HepG2 (cell line): Measurements from ENCODE around the gene CD36. TPM values are rescaled to one million over a fixed set of nuclear protein-coding genes. Genes with fewer than 3 reads are reported as not detected.

ENCODE experiments used
- ATAC-seq: fragments of 200-7000 bp; cut with Tn5 transposase; 3 replicates; pipeline ENCODE4 v1.9.1; 2020; ENCODE audit warnings: mild to moderate bottlenecking, moderate library complexity
- BruUV-seq: library from RNA; stranded (reverse); fragments of 400-500 nt; replicated peaks from 2 replicates; lab custom pipeline; 2021; lab: Mats Ljungman, UMichigan
- CTCF ChIA-PET: fragments of 300-600 bp; formaldehyde crosslinking; extraction: SDS; loops from one replicate; lab custom pipeline; 2021; ENCODE audit warnings: low total read pairs, inconsistent platforms, low intra/inter-chr PET ratio; lab: Yijun Ruan, JAX
- POLR2A ChIA-PET: fragments of 350-600 bp; sonication (Branson Sonifier 250); formaldehyde crosslinking; loops from one replicate; lab custom pipeline; 2020; ENCODE audit warnings: antibody characterized with exemption, inconsistent platforms; lab: Yijun Ruan, JAX
- DNase-seq: peaks from one replicate; pipeline ENCODE4 v3.0.0-alpha.2; 2015; ENCODE audit warnings: low spot score
- FAIRE-seq: peaks from 3 replicates; lab custom pipeline; 2011; peaks lifted over from hg19 to GRCh38; lab: Jason Lieb, UNC
- H2AFZ ChIP-seq: one replicate; pipeline ENCODE4 v1.6.1; 2011; ENCODE audit warnings: low read length, inconsistent platforms
- H3K27ac ChIP-seq: fragments of 300-600 bp; 3 replicates; pipeline ENCODE4 v1.8.0; 2011; ENCODE audit warnings: mixed run types, mild to moderate bottlenecking, mixed read lengths, low read length, inconsistent platforms; ENCODE audit not compliant: insufficient read depth; ENCODE audit errors: extremely low read length
- H3K27me3 ChIP-seq, 2 experiments: fragments of 200-600 bp in 1 of 2; 2 replicates in 1 of 2; 3 replicates in 1 of 2; pipeline versions ENCODE4 v1.6.0 to v1.8.0; 2011; ENCODE audit warnings: low read length in 2 of 2, mild to moderate bottlenecking in 2 of 2, moderate library complexity in 2 of 2, inconsistent platforms in 1 of 2; ENCODE audit not compliant: insufficient read depth in 2 of 2, control insufficient read depth in 1 of 2
- H3K36me3 ChIP-seq, 2 experiments: fragments of 200-600 bp in 1 of 2; replicated peaks in 1 of 2; 2 replicates in 1 of 2; 3 replicates in 1 of 2; pipeline versions ENCODE4 v1.5.1 to v1.8.0; 2011; ENCODE audit warnings: low read length in 2 of 2, inconsistent platforms in 1 of 2; ENCODE audit not compliant: insufficient read depth in 2 of 2, control insufficient read depth in 1 of 2
- H3K4me1 ChIP-seq: 2 replicates; pipeline ENCODE4 v1.5.1; 2012; ENCODE audit warnings: low read length, inconsistent platforms; ENCODE audit not compliant: insufficient read depth
- H3K4me2 ChIP-seq: 2 replicates; pipeline ENCODE4 v1.6.0; 2011; ENCODE audit warnings: low read depth, low read length, inconsistent platforms
- H3K4me3 ChIP-seq, 3 experiments: fragments of 200-600 bp in 1 of 3; sonication (generic), shearing (Covaris generic) in 1 of 3; replicated peaks in 1 of 3; 2 replicates each; pipeline ENCODE4 v1.5.1; 2011 to 2016; ENCODE audit warnings: low read length in 3 of 3, inconsistent platforms in 2 of 3, low read depth in 2 of 3, mild to moderate bottlenecking in 2 of 3, control low read depth in 1 of 3, mixed read lengths in 1 of 3; ENCODE audit not compliant: insufficient read depth in 1 of 3
- H3K79me2 ChIP-seq: one replicate; pipeline ENCODE4 v1.6.1; 2011; ENCODE audit warnings: low read length, inconsistent platforms; ENCODE audit not compliant: insufficient read depth
- H3K9ac ChIP-seq: 2 replicates; pipeline ENCODE4 v1.6.0; 2011; ENCODE audit warnings: mild to moderate bottlenecking, low read depth, low read length, inconsistent platforms; ENCODE audit not compliant: insufficient read depth
- H3K9me3 ChIP-seq: 2 replicates; pipeline ENCODE4 v1.5.1; 2012; ENCODE audit warnings: mild to moderate bottlenecking, low read length
- H4K20me1 ChIP-seq: 2 replicates; pipeline ENCODE4 v1.6.0; 2011; ENCODE audit warnings: inconsistent platforms, mild to moderate bottlenecking, low read length, moderate library complexity; ENCODE audit not compliant: insufficient read depth
- ARID5B ChIP-seq: IDR thresholded peaks from 2 replicates; pipeline ENCODE4 v1.4.0; 2020; ENCODE audit warnings: mild to moderate bottlenecking, missing genetic modification reagents
- CREB1 ChIP-seq, 2 experiments: fragments of 450-650 bp in 1 of 2; IDR thresholded peaks; 2 replicates each; pipeline ENCODE4 v1.6.1; 2016 to 2017; ENCODE audit warnings: control low read depth in 1 of 2, mild to moderate bottlenecking in 1 of 2, missing compliant biosample characterization in 1 of 2, missing genetic modification characterization in 1 of 2
- FOXA3 ChIP-seq: IDR thresholded peaks from 2 replicates; pipeline ENCODE4 v1.6.1; 2016; ENCODE audit warnings: missing genetic modification reagents, missing compliant biosample characterization
- GATAD2A ChIP-seq: IDR thresholded peaks from 2 replicates; pipeline ENCODE4 v1.6.1; 2016
- HDAC1 ChIP-seq: sonication (generic); formaldehyde crosslinking; IDR thresholded peaks from 2 replicates; pipeline ENCODE4 v1.5.1; 2020; ENCODE audit warnings: mild to moderate bottlenecking, missing genetic modification reagents
- HNRNPL ChIP-seq: fragments of 200-400 bp; formaldehyde crosslinking; IDR thresholded peaks from 2 replicates; pipeline ENCODE4 v1.6.1; 2017; ENCODE audit warnings: mild to moderate bottlenecking, low read depth, low read length
- KLF16 ChIP-seq, 2 experiments: sonication (generic) in 1 of 2; formaldehyde crosslinking in 1 of 2; IDR thresholded peaks; 2 replicates each; pipeline versions ENCODE4 v1.6.1 to v1.8.0; 2016 to 2023; ENCODE audit warnings: missing genetic modification reagents in 2 of 2, missing compliant biosample characterization in 1 of 2
- NR2F2 ChIP-seq: IDR thresholded peaks from 2 replicates; pipeline ENCODE4 v1.6.1; 2012; ENCODE audit warnings: low read depth, inconsistent platforms, borderline replicate concordance
- PREB ChIP-seq: sonication (generic); formaldehyde crosslinking; IDR thresholded peaks from 2 replicates; pipeline ENCODE4 v1.4.0; 2020; ENCODE audit warnings: missing genetic modification reagents
- ZFY ChIP-seq: sonication (generic); formaldehyde crosslinking; IDR thresholded peaks from 2 replicates; pipeline ENCODE4 v1.4.0; 2020; ENCODE audit warnings: missing genetic modification reagents
- ZNF17 ChIP-seq: sonication (generic); formaldehyde crosslinking; IDR thresholded peaks from 2 replicates; pipeline ENCODE4 v1.5.0; 2020; ENCODE audit warnings: mild to moderate bottlenecking, missing genetic modification reagents
- ZNF879 ChIP-seq: sonication (generic); formaldehyde crosslinking; IDR thresholded peaks from 2 replicates; pipeline ENCODE4 v1.8.1; 2023; ENCODE audit warnings: missing genetic modification reagents
- WGBS: methylation state at CpG from one replicate; pipeline ENCODE4 v1.1.6; 2017; ENCODE audit warnings: low lambda C conversion rate; 5-methylcytosine and 5-hydroxymethylcytosine counted together
- in situ Hi-C: cut with HindIII; loops from 2 replicates; pipeline ENCODE4 v1.10.0; 2017; ENCODE audit warnings: low pct_unique_long_range_greater_than_20kb; ENCODE audit not compliant: extremely low pct_ligation_motif_present
- intact Hi-C: fragments of 100-400 bp; cut with micrococcal nuclease; formaldehyde crosslinking; loops from one replicate; pipeline ENCODE4 v1.10.0; 2022; ENCODE audit not compliant: unreplicated experiment
- polyA plus RNA-seq, 8 experiments: library from polyadenylated mRNA; depleted of rRNA in 3 of 8; stranded (reverse) in 7 of 8; unstranded in 1 of 8; fragments of >200 nt; fragmentation: Illumina TruSeq in 4 of 8; extraction: Trizol in 4 of 8; gene quantifications; 2 replicates each; pipeline versions ENCODE4 v1.2.1 to v1.2.3, GENCODE V29; 2011 to 2016; ENCODE audit warnings: low read depth in 4 of 8, missing spikeins in 1 of 8, mixed read lengths in 1 of 8; ENCODE audit not compliant: insufficient read depth in 1 of 8
- total RNA-seq, 5 experiments: library from RNA; depleted of rRNA; stranded (reverse); fragments of >200 nt; fragmentation: Illumina TruSeq; extraction: Trizol; gene quantifications; 2 replicates each; pipeline ENCODE4 v1.2.3, GENCODE V29; 2016; ENCODE audit warnings: low read depth in 1 of 5

The CD36 gene
- total and polyA plus RNA-seq, 2 of the 13 experiments (the other 11 are each of a cell fraction or from before 2014, with no cell fraction given): 2.8 to 4.8 TPM

GRCh38 chr7:80611353-80611752, 27.1 kb upstream of the CD36 start:
- Histone ChIP-seq H3K79me2 (no peaks in the 10 kb centered on the region), H3K27me3 (no peaks in the 10 kb centered on the region), H3K27ac (peak overlapping the region; percentile 52), H3K9ac (peak overlapping the region; percentile 19; the same call in 1 of the 2 replicates), H3K4me3 (no peak overlapping the region; a peak in 2 of 6 replicates), H3K4me1 (peaks cover 62% of the 10 kb centered on the region), H2AFZ (no peak overlapping the region), H3K9me3 (no peaks in the 10 kb centered on the region), H3K4me2 (peak overlapping the region; percentile 63), H3K36me3 (no peaks in the 10 kb centered on the region), H4K20me1 (no peaks in the 10 kb centered on the region)
- in situ Hi-C loops (no loop called here), intact Hi-C loops (loop anchor here (1.0 to 2.0 kb wide), 2 partner anchors 31 to 545 kb away; no protein-coding TSS in a partner anchor)
- 0% methylated on average over 3 of the region's 3 CpGs for WGBS
- no TSS peak for BruUV-seq
- POLR2A ChIA-PET: no interaction called here
- no peak for FAIRE-seq
- no peak for DNase-seq
- CTCF ChIA-PET: no interaction called here
- TF ChIP-seq ZFY (CRISPR knock-in tag): 0 out of 2 replicates have a peak, but pooled peaks have one; percentile 6
- TF ChIP-seq FOXA3 (CRISPR knock-in tag): no peak
- TF ChIP-seq CREB1 (IDR thresholded peaks at IDR 0.05): no peak
- TF ChIP-seq CREB1 (CRISPR knock-in tag; IDR thresholded peaks at IDR 0.05): peak; percentile 24; the same call in 1 of the 2 replicates
- peak; percentile 75 for ATAC-seq

- WGBS: 0% methylated on average over 2 of the region's 2 CpGs
- FAIRE-seq (peak; percentile 88), ATAC-seq (peak; percentile 98), DNase-seq (peak; percentile 95)
- no peaks in the 10 kb centered on the region for H3K36me3 ChIP-seq
- H3K79me2 ChIP-seq: no peaks in the 10 kb centered on the region
- no peak overlapping the region; the same call in 1 of the 2 replicates for H3K9ac ChIP-seq
- peak overlapping the region; percentile 52 for H3K27ac ChIP-seq
- H4K20me1 ChIP-seq: no peaks in the 10 kb centered on the region
- H2AFZ ChIP-seq: no peak overlapping the region
- no TSS peak for BruUV-seq
- peaks cover 58% of the 10 kb centered on the region for H3K4me1 ChIP-seq
- peak overlapping the region; percentile 63 for H3K4me2 ChIP-seq
- H3K27me3 ChIP-seq: no peaks in the 10 kb centered on the region
- H3K4me3 ChIP-seq: no peak overlapping the region; a peak in 2 of 6 replicates
- ChIA-PET CTCF (no interaction called here), POLR2A (no interaction called here)
- no peaks in the 10 kb centered on the region for H3K9me3 ChIP-seq
- intact Hi-C loops (loop anchor here (1.0 to 2.0 kb wide), 2 partner anchors 31 to 545 kb away; no protein-coding TSS in a partner anchor), in situ Hi-C loops (no loop called here)
- no peak for TF ChIP-seq PREB (CRISPR knock-in tag)
- peak; percentile 89 for TF ChIP-seq GATAD2A (CRISPR knock-in tag)
- peak in 1 of 2 experiments; percentile 62; a peak in 1 of 4 replicates for TF ChIP-seq KLF16 (CRISPR knock-in tag; IDR thresholded peaks at IDR 0.05)
- peak; percentile 67 for TF ChIP-seq HDAC1 (CRISPR knock-in tag)
- peak; percentile 95 for TF ChIP-seq ARID5B (CRISPR knock-in tag)
- TF ChIP-seq ZNF17: no peak
- TF ChIP-seq NR2F2: peak; percentile 72; the same call in 1 of the 2 replicates
- no peak for TF ChIP-seq HNRNPL
- TF ChIP-seq ZNF879: no peak
Observed at GRCh38 chr7:80611779-80612178, 26.7 kb upstream of the CD36 start.
